Measurements from ENCODE around the gene KRT37.
"Not testable (repeated sequence)": the region's sequence is repeated elsewhere in the genome, so short reads cannot be mapped to it uniquely, and the experiment has no call there.

The KRT37 gene

GRCh38 chr17:41396340-41396739, 28.0 kb downstream of the KRT37 start:
- H3K4me3 ChIP-seq (ENCODE audit: low read depth in 1 of 2, low read length in 2 of 2), result no peak overlapping the region
- DNase-seq (no peak), ATAC-seq (ENCODE audit: insufficient read depth, low read depth) (no peak)
- H3K4me2 ChIP-seq (ENCODE audit: insufficient read depth, low read length), result no peak overlapping the region
- H3K4me1 ChIP-seq (ENCODE audit: insufficient read depth, low read length), result no peaks in the 10 kb centered on the region
- TF ChIP-seq CTCF (IDR thresholded peaks at IDR 0.05; ENCODE audit: borderline replicate concordance, extremely low read depth, low read length, poor library complexity, severe bottlenecking) (no peak), EZH2 (IDR thresholded peaks at IDR 0.05; ENCODE audit: borderline replicate concordance, low read depth, low read length, severe bottlenecking) (no peak)
- no peaks in the 10 kb centered on the region for H3K9me3 ChIP-seq (ENCODE audit: insufficient read depth, low read length, severe bottlenecking)
- H3K36me3 ChIP-seq (ENCODE audit: insufficient read depth, low read length), result no peaks in the 10 kb centered on the region
- H3K9ac ChIP-seq (ENCODE audit: low read depth, low read length), result no peak overlapping the region
- no peaks in the 10 kb centered on the region for H4K20me1 ChIP-seq (ENCODE audit: insufficient read depth, low read length)
- no peaks in the 10 kb centered on the region for H3K79me2 ChIP-seq (ENCODE audit: insufficient read depth, low read length)
- H3K27ac ChIP-seq (ENCODE audit: low read length), result no peak overlapping the region
- peaks cover 26% of the 10 kb centered on the region for H3K27me3 ChIP-seq (ENCODE audit: insufficient read depth, low read length, poor library complexity)
- no peak overlapping the region for H2AFZ ChIP-seq (ENCODE audit: low read depth, low read length)

GRCh38 chr17:41395611-41396010, 28.8 kb downstream of the KRT37 start:
- H3K4me1 ChIP-seq (ENCODE audit: insufficient read depth, low read length), result no peaks in the 10 kb centered on the region
- no peak overlapping the region for H3K4me2 ChIP-seq (ENCODE audit: insufficient read depth, low read length)
- H3K4me3 ChIP-seq (ENCODE audit: low read depth in 1 of 2, low read length in 2 of 2), result no peak overlapping the region
- H3K79me2 ChIP-seq (ENCODE audit: insufficient read depth, low read length), result no peaks in the 10 kb centered on the region
- no peaks in the 10 kb centered on the region for H4K20me1 ChIP-seq (ENCODE audit: insufficient read depth, low read length)
- H3K27ac ChIP-seq (ENCODE audit: low read length), result no peak overlapping the region
- H2AFZ ChIP-seq (ENCODE audit: low read depth, low read length), result no peak overlapping the region
- H3K9ac ChIP-seq (ENCODE audit: low read depth, low read length), result no peak overlapping the region
- ATAC-seq (ENCODE audit: insufficient read depth, low read depth) (no peak), DNase-seq (no peak)
- peaks cover 24% of the 10 kb centered on the region for H3K27me3 ChIP-seq (ENCODE audit: insufficient read depth, low read length, poor library complexity)
- H3K9me3 ChIP-seq (ENCODE audit: insufficient read depth, low read length, severe bottlenecking), result no peaks in the 10 kb centered on the region
- TF ChIP-seq EZH2 (IDR thresholded peaks at IDR 0.05; ENCODE audit: borderline replicate concordance, low read depth, low read length, severe bottlenecking) (no peak), CTCF (IDR thresholded peaks at IDR 0.05; ENCODE audit: borderline replicate concordance, extremely low read depth, low read length, poor library complexity, severe bottlenecking) (no peak)
- no peaks in the 10 kb centered on the region for H3K36me3 ChIP-seq (ENCODE audit: insufficient read depth, low read length)

- not testable (repeated sequence) for H3K4me3 ChIP-seq (ENCODE audit: low read depth in 1 of 2, low read length in 2 of 2); H4K20me1 ChIP-seq (ENCODE audit: insufficient read depth, low read length); ATAC-seq (ENCODE audit: insufficient read depth, low read depth); DNase-seq; H2AFZ ChIP-seq (ENCODE audit: low read depth, low read length); H3K4me1 ChIP-seq (ENCODE audit: insufficient read depth, low read length); H3K9me3 ChIP-seq (ENCODE audit: insufficient read depth, low read length, severe bottlenecking); H3K36me3 ChIP-seq (ENCODE audit: insufficient read depth, low read length); H3K27ac ChIP-seq (ENCODE audit: low read length); H3K9ac ChIP-seq (ENCODE audit: low read depth, low read length); H3K4me2 ChIP-seq (ENCODE audit: insufficient read depth, low read length); H3K79me2 ChIP-seq (ENCODE audit: insufficient read depth, low read length)
- H3K27me3 ChIP-seq (ENCODE audit: insufficient read depth, low read length, poor library complexity), result peaks cover 18% of the 10 kb centered on the region
Observed at GRCh38 chr17:41395044-41395443, 29.3 kb downstream of the KRT37 start.

GRCh38 chr17:41394254-41394996, 30.0 kb downstream of the KRT37 start:
- no peak for DNase-seq
- H3K4me2 ChIP-seq (ENCODE audit: insufficient read depth, low read length), result no peak overlapping the region

More at GRCh38 chr17:41394254-41394996, 30.0 kb downstream of the KRT37 start:
- peaks cover 15% of the 10 kb centered on the region for H3K27me3 ChIP-seq (ENCODE audit: insufficient read depth, low read length, poor library complexity)
- H3K9ac ChIP-seq (ENCODE audit: low read depth, low read length), result no peak overlapping the region
- no peaks in the 10 kb centered on the region for H3K79me2 ChIP-seq (ENCODE audit: insufficient read depth, low read length)
- no peaks in the 10 kb centered on the region for H3K36me3 ChIP-seq (ENCODE audit: insufficient read depth, low read length)
- H3K4me3 ChIP-seq (ENCODE audit: low read depth in 1 of 2, low read length in 2 of 2), result no peak overlapping the region
- H4K20me1 ChIP-seq (ENCODE audit: insufficient read depth, low read length), result no peaks in the 10 kb centered on the region
- ATAC-seq (ENCODE audit: insufficient read depth, low read depth), result no peak
- no peak overlapping the region for H3K27ac ChIP-seq (ENCODE audit: low read length)
- no peaks in the 10 kb centered on the region for H3K4me1 ChIP-seq (ENCODE audit: insufficient read depth, low read length)
- H3K9me3 ChIP-seq (ENCODE audit: insufficient read depth, low read length, severe bottlenecking), result no peaks in the 10 kb centered on the region
- TF ChIP-seq EZH2 (IDR thresholded peaks at IDR 0.05; ENCODE audit: borderline replicate concordance, low read depth, low read length, severe bottlenecking) (no peak), CTCF (IDR thresholded peaks at IDR 0.05; ENCODE audit: borderline replicate concordance, extremely low read depth, low read length, poor library complexity, severe bottlenecking) (no peak)
- H2AFZ ChIP-seq (ENCODE audit: low read depth, low read length), result no peak overlapping the region
